HepG2 (cell line): ENCODE measurements around the gene LRRC45. TPM values are rescaled to one million over a fixed set of nuclear protein-coding genes. Genes with fewer than 3 reads are reported as not detected.

ENCODE experiments used
- AGO2 ChIP-seq: fragments of 200-400 bp; formaldehyde crosslinking; optimal IDR thresholded peaks from 2 replicates; pipeline ENCODE3; 2017; ENCODE audit warnings: mild to moderate bottlenecking, low read depth, low read length, moderate library complexity
- AHR ChIP-seq: IDR thresholded peaks from 2 replicates; pipeline ENCODE4 v1.6.1; 2018; ENCODE audit warnings: missing genetic modification reagents, missing compliant biosample characterization
- ARNT ChIP-seq: fragments of 450-650 bp; IDR thresholded peaks from 2 replicates; pipeline ENCODE4 v1.6.1; 2017
- CBX1 ChIP-seq: IDR thresholded peaks from one replicate; pipeline ENCODE4 v1.6.1; 2016; ENCODE audit warnings: antibody characterized with exemption, low read depth
- FOSL1 ChIP-seq: sonication (generic); formaldehyde crosslinking; IDR thresholded peaks from 2 replicates; pipeline ENCODE4 v1.9.0; 2021; ENCODE audit warnings: missing genetic modification reagents, borderline replicate concordance
- MAZ ChIP-seq, 2 experiments: sonication (generic) in 1 of 2; formaldehyde crosslinking in 1 of 2; IDR thresholded peaks; 2 replicates each; pipeline versions ENCODE4 v1.5.0 to v1.6.1; 2012 to 2020; ENCODE audit warnings: low read depth in 2 of 2, mild to moderate bottlenecking in 2 of 2, borderline replicate concordance in 1 of 2, improper control_type of control experiment in 1 of 2, low read length in 1 of 2, missing genetic modification reagents in 1 of 2, moderate library complexity in 1 of 2
- NFE2L2 ChIP-seq: fragments of 150-350 bp; IDR thresholded peaks from 2 replicates; pipeline ENCODE4 v1.6.1; 2014; ENCODE audit warnings: low read length
- PHF8 ChIP-seq: sonication (generic); formaldehyde crosslinking; IDR thresholded peaks from 2 replicates; pipeline ENCODE4 v1.5.0; 2020; ENCODE audit warnings: missing genetic modification reagents
- PTBP1 ChIP-seq: fragments of 200-400 bp; formaldehyde crosslinking; IDR thresholded peaks from 2 replicates; pipeline ENCODE4 v1.6.1; 2018; ENCODE audit warnings: low read length, low read depth; ENCODE audit not compliant: poor library complexity, severe bottlenecking
- RNF2 ChIP-seq: fragments of 450-650 bp; conservative IDR thresholded peaks from 2 replicates; pipeline ENCODE4 v1.6.1; 2016; ENCODE audit warnings: low read depth
- SRSF1 ChIP-seq: fragments of 200-400 bp; formaldehyde crosslinking; optimal IDR thresholded peaks from 2 replicates; pipeline ENCODE3; 2017; ENCODE audit warnings: mild to moderate bottlenecking, low read depth, low read length, moderate library complexity
- TMF1 ChIP-seq: sonication (generic); formaldehyde crosslinking; IDR thresholded peaks from 2 replicates; pipeline ENCODE4 v1.8.1; 2022; ENCODE audit warnings: low read depth, missing genetic modification reagents
- TOE1 ChIP-seq: sonication (generic); formaldehyde crosslinking; IDR thresholded peaks from 2 replicates; pipeline ENCODE4 v1.4.0; 2020; ENCODE audit warnings: mild to moderate bottlenecking, missing genetic modification reagents
- ZIK1 ChIP-seq: sonication (generic); formaldehyde crosslinking; IDR thresholded peaks from 2 replicates; pipeline ENCODE4 v1.5.0; 2020; ENCODE audit warnings: mild to moderate bottlenecking, low read depth, missing genetic modification reagents, borderline replicate concordance
- ZNF430 ChIP-seq: sonication (generic); formaldehyde crosslinking; IDR thresholded peaks from 2 replicates; pipeline ENCODE4 v1.9.0; 2021; ENCODE audit warnings: mild to moderate bottlenecking, missing genetic modification reagents
- ZNF557 ChIP-seq: sonication (generic); formaldehyde crosslinking; IDR thresholded peaks from 2 replicates; pipeline ENCODE4 v1.4.0; 2020; ENCODE audit warnings: missing genetic modification reagents
- ZNF598 ChIP-seq: sonication (generic); formaldehyde crosslinking; IDR thresholded peaks from 2 replicates; pipeline ENCODE4 v1.5.1; 2020; ENCODE audit warnings: mild to moderate bottlenecking, missing genetic modification reagents, borderline replicate concordance
- ZNF605 ChIP-seq: sonication (generic); formaldehyde crosslinking; IDR thresholded peaks from 2 replicates; pipeline ENCODE4 v1.8.0; 2022; ENCODE audit warnings: mild to moderate bottlenecking, missing genetic modification reagents
- ZNF652 ChIP-seq: IDR thresholded peaks from 2 replicates; pipeline ENCODE4 v1.6.1; 2016; ENCODE audit warnings: low read depth, borderline replicate concordance
- ZNF773 ChIP-seq: sonication (generic); formaldehyde crosslinking; IDR thresholded peaks from 2 replicates; pipeline ENCODE4 v1.4.0; 2020; ENCODE audit warnings: missing genetic modification reagents, borderline replicate concordance
- polyA plus RNA-seq, 8 experiments: library from polyadenylated mRNA; depleted of rRNA in 3 of 8; stranded (reverse) in 7 of 8; unstranded in 1 of 8; fragments of >200 nt; fragmentation: Illumina TruSeq in 4 of 8; extraction: Trizol in 4 of 8; gene quantifications; 2 replicates each; pipeline versions ENCODE4 v1.2.1 to v1.2.3, GENCODE V29; 2011 to 2016; ENCODE audit warnings: low read depth in 4 of 8, missing spikeins in 1 of 8, mixed read lengths in 1 of 8; ENCODE audit not compliant: insufficient read depth in 1 of 8
- total RNA-seq, 5 experiments: library from RNA; depleted of rRNA; stranded (reverse); fragments of >200 nt; fragmentation: Illumina TruSeq; extraction: Trizol; gene quantifications; 2 replicates each; pipeline ENCODE4 v1.2.3, GENCODE V29; 2016; ENCODE audit warnings: low read depth in 1 of 5
- TF ChIP-seq, protein P1 (sequence below): sonication (generic); formaldehyde crosslinking; IDR thresholded peaks from 2 replicates; pipeline ENCODE4 v1.4.0; 2020; ENCODE audit warnings: missing genetic modification reagents, borderline replicate concordance
- TF ChIP-seq, protein P2 (sequence below): sonication (generic); formaldehyde crosslinking; IDR thresholded peaks from 2 replicates; pipeline ENCODE4 v1.5.1; 2020; ENCODE audit warnings: missing genetic modification reagents, mild to moderate bottlenecking, borderline replicate concordance
- TF ChIP-seq, protein P3 (sequence below): sonication (generic); formaldehyde crosslinking; IDR thresholded peaks from 2 replicates; pipeline ENCODE4 v1.4.0; 2020; ENCODE audit warnings: missing genetic modification reagents
- TF ChIP-seq, protein P4 (sequence below): sonication (generic); formaldehyde crosslinking; IDR thresholded peaks from 2 replicates; pipeline ENCODE4 v1.5.0; 2020; ENCODE audit warnings: missing genetic modification reagents

LRRC45 gene
- total and polyA plus RNA-seq, 2 of the 13 experiments (the other 11 are each of a cell fraction or from before 2014, with no cell fraction given), result 11.6 to 48.1 TPM

DNA sequence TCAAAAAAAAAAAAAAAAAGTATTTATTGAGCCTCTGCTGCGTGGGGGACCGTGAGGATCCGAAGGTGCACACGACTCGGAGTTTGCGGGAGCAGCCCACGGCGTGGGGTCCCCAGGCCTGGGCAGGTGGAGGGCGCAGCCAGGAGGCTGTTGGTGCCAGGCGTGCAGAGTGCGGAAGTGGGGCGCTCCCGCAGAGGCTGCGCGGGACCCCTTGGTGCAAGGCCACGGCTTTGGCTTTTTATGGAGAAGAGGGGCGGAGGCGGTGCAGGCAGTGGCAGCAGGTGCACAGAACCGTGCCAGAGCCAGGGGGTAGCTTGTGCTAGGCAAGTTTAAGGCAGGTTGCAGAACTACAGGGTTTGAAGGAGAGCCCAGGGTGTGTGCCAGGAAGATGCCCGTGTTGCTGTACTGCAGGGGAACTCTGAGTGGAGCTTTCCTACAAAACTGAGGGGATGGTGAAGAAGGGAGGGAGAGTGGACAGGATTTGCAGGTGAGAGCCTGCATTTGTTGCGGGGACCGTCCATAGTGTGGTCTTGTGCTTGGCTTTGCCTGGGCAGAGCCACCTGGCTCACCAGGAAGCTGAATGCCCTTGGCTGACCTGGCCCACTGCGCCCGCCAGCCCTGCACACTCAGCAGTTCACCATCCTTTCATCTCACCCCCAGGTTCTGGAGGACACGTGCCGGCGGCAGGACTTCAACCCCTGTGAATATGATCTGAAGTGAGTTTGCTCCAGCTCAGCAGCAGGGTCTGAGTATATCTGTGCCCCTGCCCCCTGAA lies 44.4 kb upstream of the LRRC45 start (continued):
- TF ChIP-seq SRSF1, result no peak
- no peak for TF ChIP-seq CBX1
- TF ChIP-seq PTBP1, result no peak
- TF ChIP-seq AGO2, result peak; percentile 95
- TF ChIP-seq MAZ (IDR thresholded peaks at IDR 0.05; ENCODE audit: borderline replicate concordance, low read depth, low read length), result no peak
- no peak for TF ChIP-seq MAZ (CRISPR knock-in tag; IDR thresholded peaks at IDR 0.05; ENCODE audit: low read depth)
- no peak for TF ChIP-seq ZNF557 (CRISPR knock-in tag)
- no peak for TF ChIP-seq ZNF430 (CRISPR knock-in tag)
- TF ChIP-seq ZNF605, result no peak
- no peak for TF ChIP-seq ZNF598 (CRISPR knock-in tag)
- TF ChIP-seq, protein P1, sequence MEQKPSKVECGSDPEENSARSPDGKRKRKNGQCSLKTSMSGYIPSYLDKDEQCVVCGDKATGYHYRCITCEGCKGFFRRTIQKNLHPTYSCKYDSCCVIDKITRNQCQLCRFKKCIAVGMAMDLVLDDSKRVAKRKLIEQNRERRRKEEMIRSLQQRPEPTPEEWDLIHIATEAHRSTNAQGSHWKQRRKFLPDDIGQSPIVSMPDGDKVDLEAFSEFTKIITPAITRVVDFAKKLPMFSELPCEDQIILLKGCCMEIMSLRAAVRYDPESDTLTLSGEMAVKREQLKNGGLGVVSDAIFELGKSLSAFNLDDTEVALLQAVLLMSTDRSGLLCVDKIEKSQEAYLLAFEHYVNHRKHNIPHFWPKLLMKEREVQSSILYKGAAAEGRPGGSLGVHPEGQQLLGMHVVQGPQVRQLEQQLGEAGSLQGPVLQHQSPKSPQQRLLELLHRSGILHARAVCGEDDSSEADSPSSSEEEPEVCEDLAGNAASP (CRISPR knock-in tag), result peak; percentile 53; the same call in 1 of the 2 replicates
- no peak for TF ChIP-seq ZNF652 (CRISPR knock-in tag)
- TF ChIP-seq TOE1, result no peak
- TF ChIP-seq ARNT, result no peak
- TF ChIP-seq TMF1 (CRISPR knock-in tag), result no peak
- TF ChIP-seq ZNF773 (CRISPR knock-in tag), result no peak
- peak; percentile 44; the same call in 1 of the 2 replicates for TF ChIP-seq AHR (CRISPR knock-in tag)
- no peak for TF ChIP-seq NFE2L2
- TF ChIP-seq FOSL1 (CRISPR knock-in tag), result no peak
- TF ChIP-seq, protein P2, sequence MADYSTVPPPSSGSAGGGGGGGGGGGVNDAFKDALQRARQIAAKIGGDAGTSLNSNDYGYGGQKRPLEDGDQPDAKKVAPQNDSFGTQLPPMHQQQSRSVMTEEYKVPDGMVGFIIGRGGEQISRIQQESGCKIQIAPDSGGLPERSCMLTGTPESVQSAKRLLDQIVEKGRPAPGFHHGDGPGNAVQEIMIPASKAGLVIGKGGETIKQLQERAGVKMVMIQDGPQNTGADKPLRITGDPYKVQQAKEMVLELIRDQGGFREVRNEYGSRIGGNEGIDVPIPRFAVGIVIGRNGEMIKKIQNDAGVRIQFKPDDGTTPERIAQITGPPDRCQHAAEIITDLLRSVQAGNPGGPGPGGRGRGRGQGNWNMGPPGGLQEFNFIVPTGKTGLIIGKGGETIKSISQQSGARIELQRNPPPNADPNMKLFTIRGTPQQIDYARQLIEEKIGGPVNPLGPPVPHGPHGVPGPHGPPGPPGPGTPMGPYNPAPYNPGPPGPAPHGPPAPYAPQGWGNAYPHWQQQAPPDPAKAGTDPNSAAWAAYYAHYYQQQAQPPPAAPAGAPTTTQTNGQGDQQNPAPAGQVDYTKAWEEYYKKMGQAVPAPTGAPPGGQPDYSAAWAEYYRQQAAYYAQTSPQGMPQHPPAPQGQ (CRISPR knock-in tag), result no peak
- TF ChIP-seq, protein P3, sequence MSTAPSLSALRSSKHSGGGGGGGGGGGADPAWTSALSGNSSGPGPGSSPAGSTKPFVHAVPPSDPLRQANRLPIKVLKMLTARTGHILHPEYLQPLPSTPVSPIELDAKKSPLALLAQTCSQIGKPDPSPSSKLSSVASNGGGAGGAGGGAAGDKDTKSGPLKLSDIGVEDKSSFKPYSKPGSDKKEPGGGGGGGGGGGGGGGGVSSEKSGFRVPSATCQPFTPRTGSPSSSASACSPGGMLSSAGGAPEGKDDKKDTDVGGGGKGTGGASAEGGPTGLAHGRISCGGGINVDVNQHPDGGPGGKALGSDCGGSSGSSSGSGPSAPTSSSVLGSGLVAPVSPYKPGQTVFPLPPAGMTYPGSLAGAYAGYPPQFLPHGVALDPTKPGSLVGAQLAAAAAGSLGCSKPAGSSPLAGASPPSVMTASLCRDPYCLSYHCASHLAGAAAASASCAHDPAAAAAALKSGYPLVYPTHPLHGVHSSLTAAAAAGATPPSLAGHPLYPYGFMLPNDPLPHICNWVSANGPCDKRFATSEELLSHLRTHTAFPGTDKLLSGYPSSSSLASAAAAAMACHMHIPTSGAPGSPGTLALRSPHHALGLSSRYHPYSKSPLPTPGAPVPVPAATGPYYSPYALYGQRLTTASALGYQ (CRISPR knock-in tag), result no peak
- TF ChIP-seq PHF8 (CRISPR knock-in tag), result no peak
- TF ChIP-seq RNF2, result 0 out of 2 replicates have a peak, but pooled peaks have one; percentile 25
- TF ChIP-seq, protein P4, sequence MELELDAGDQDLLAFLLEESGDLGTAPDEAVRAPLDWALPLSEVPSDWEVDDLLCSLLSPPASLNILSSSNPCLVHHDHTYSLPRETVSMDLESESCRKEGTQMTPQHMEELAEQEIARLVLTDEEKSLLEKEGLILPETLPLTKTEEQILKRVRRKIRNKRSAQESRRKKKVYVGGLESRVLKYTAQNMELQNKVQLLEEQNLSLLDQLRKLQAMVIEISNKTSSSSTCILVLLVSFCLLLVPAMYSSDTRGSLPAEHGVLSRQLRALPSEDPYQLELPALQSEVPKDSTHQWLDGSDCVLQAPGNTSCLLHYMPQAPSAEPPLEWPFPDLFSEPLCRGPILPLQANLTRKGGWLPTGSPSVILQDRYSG (CRISPR knock-in tag), result no peak
- no peak for TF ChIP-seq ZIK1
